Neuron (in vitro differentiated cells): ENCODE results near the gene TRPC4.

Experiments
- H2AFZ ChIP-seq: one replicate; pipeline ENCODE4 v1.6.1; 2013; ENCODE audit warnings: low read depth, mild to moderate bottlenecking, inconsistent platforms, low read length, moderate library complexity
- H3K27me3 ChIP-seq: one replicate; pipeline ENCODE4 v1.6.1; 2013; ENCODE audit warnings: low read length; ENCODE audit not compliant: insufficient read depth
- H3K36me3 ChIP-seq: one replicate; pipeline ENCODE4 v1.6.1; 2013; ENCODE audit warnings: low read length; ENCODE audit not compliant: insufficient read depth
- H3K4me1 ChIP-seq: one replicate; pipeline ENCODE4 v1.6.1; 2013; ENCODE audit warnings: low read length; ENCODE audit not compliant: insufficient read depth
- H3K4me3 ChIP-seq: 2 replicates; pipeline ENCODE4 v1.5.1; 2013; ENCODE audit warnings: mild to moderate bottlenecking, low read length, moderate library complexity
- H3K9me3 ChIP-seq: one replicate; pipeline ENCODE4 v1.6.1; 2013; ENCODE audit warnings: low read length

The TRPC4 gene

GRCh38 chr13:37748913-37749312, 120.7 kb downstream of the TRPC4 start:
- no peak overlapping the region for H3K4me3 ChIP-seq
- no peak overlapping the region for H2AFZ ChIP-seq
- no peaks in the 10 kb centered on the region for H3K4me1 ChIP-seq
- H3K27me3 ChIP-seq = no peaks in the 10 kb centered on the region
- H3K36me3 ChIP-seq = no peaks in the 10 kb centered on the region
- H3K9me3 ChIP-seq = peaks cover 2% of the 10 kb centered on the region

GRCh38 chr13:37747071-37747612, 122.4 kb downstream of the TRPC4 start:
- no peaks in the 10 kb centered on the region for H3K4me1 ChIP-seq
- H3K27me3 ChIP-seq = no peaks in the 10 kb centered on the region
- H3K4me3 ChIP-seq = no peak overlapping the region
- peaks cover 2% of the 10 kb centered on the region for H3K9me3 ChIP-seq
- no peaks in the 10 kb centered on the region for H3K36me3 ChIP-seq
- H2AFZ ChIP-seq = no peak overlapping the region

GRCh38 chr13:37741536-37741935, 128.0 kb downstream of the TRPC4 start:
- no peaks in the 10 kb centered on the region for H3K27me3 ChIP-seq
- no peak overlapping the region for H2AFZ ChIP-seq
- H3K36me3 ChIP-seq = no peaks in the 10 kb centered on the region
- no peaks in the 10 kb centered on the region for H3K9me3 ChIP-seq
- H3K4me1 ChIP-seq = peaks cover 19% of the 10 kb centered on the region
- no peak overlapping the region for H3K4me3 ChIP-seq

- Histone ChIP-seq H3K4me3 (no peak overlapping the region), H3K9me3 (peaks cover 2% of the 10 kb centered on the region), H3K36me3 (no peaks in the 10 kb centered on the region), H3K27me3 (no peaks in the 10 kb centered on the region), H2AFZ (no peak overlapping the region), H3K4me1 (peaks cover 38% of the 10 kb centered on the region)
These were observed 133.5 kb downstream of the TRPC4 start for GRCh38 chr13:37736045-37736444.

GRCh38 chr13:37735293-37735692, 134.3 kb downstream of the TRPC4 start:
- Histone ChIP-seq H3K4me1 (peaks cover 30% of the 10 kb centered on the region), H3K9me3 (peaks cover 2% of the 10 kb centered on the region), H3K36me3 (no peaks in the 10 kb centered on the region), H2AFZ (no peak overlapping the region), H3K4me3 (no peak overlapping the region), H3K27me3 (no peaks in the 10 kb centered on the region)

- Histone ChIP-seq H3K4me3 (no peak overlapping the region), H3K4me1 (peaks cover 9% of the 10 kb centered on the region), H3K9me3 (peaks cover 2% of the 10 kb centered on the region), H3K27me3 (no peaks in the 10 kb centered on the region), H3K36me3 (no peaks in the 10 kb centered on the region), H2AFZ (no peak overlapping the region)
These were observed 139.7 kb downstream of the TRPC4 start for GRCh38 chr13:37729876-37730275.

- Histone ChIP-seq H2AFZ (no peak overlapping the region), H3K9me3 (no peaks in the 10 kb centered on the region), H3K4me1 (no peaks in the 10 kb centered on the region), H3K4me3 (no peak overlapping the region), H3K36me3 (no peaks in the 10 kb centered on the region), H3K27me3 (no peaks in the 10 kb centered on the region)
These were observed 153.0 kb downstream of the TRPC4 start for GRCh38 chr13:37716420-37717195.

GRCh38 chr13:37715606-37716015, 154.0 kb downstream of the TRPC4 start:
- Histone ChIP-seq H3K9me3 (no peaks in the 10 kb centered on the region), H2AFZ (no peak overlapping the region)

GRCh38 chr13:37709318-37709717, 160.3 kb downstream of the TRPC4 start:
- no peak overlapping the region for H3K4me3 ChIP-seq
- no peaks in the 10 kb centered on the region for H3K27me3 ChIP-seq
- H3K9me3 ChIP-seq = no peaks in the 10 kb centered on the region
- no peak overlapping the region for H2AFZ ChIP-seq
- H3K4me1 ChIP-seq = no peaks in the 10 kb centered on the region
- no peaks in the 10 kb centered on the region for H3K36me3 ChIP-seq

More at GRCh38 chr13:37715606-37716015, 154.0 kb downstream of the TRPC4 start:
- H3K27me3 ChIP-seq = no peaks in the 10 kb centered on the region
- no peaks in the 10 kb centered on the region for H3K36me3 ChIP-seq
- no peaks in the 10 kb centered on the region for H3K4me1 ChIP-seq
- no peak overlapping the region for H3K4me3 ChIP-seq

GRCh38 chr13:37707739-37708500, 161.7 kb downstream of the TRPC4 start:
- H3K9me3 ChIP-seq = no peaks in the 10 kb centered on the region

GRCh38 chr13:37706041-37706440, 163.5 kb downstream of the TRPC4 start:
- Histone ChIP-seq H3K4me3 (no peak overlapping the region), H3K9me3 (no peaks in the 10 kb centered on the region), H3K4me1 (no peaks in the 10 kb centered on the region), H3K27me3 (no peaks in the 10 kb centered on the region), H3K36me3 (no peaks in the 10 kb centered on the region), H2AFZ (no peak overlapping the region)

More at GRCh38 chr13:37707739-37708500, 161.7 kb downstream of the TRPC4 start:
- Histone ChIP-seq H3K4me1 (no peaks in the 10 kb centered on the region), H2AFZ (no peak overlapping the region), H3K27me3 (no peaks in the 10 kb centered on the region), H3K36me3 (no peaks in the 10 kb centered on the region), H3K4me3 (no peak overlapping the region)

GRCh38 chr13:37701972-37702371, 167.6 kb downstream of the TRPC4 start:
- Histone ChIP-seq H3K9me3 (no peaks in the 10 kb centered on the region), H3K4me3 (no peak overlapping the region)

GRCh38 chr13:37701306-37701705, 168.3 kb downstream of the TRPC4 start:
- H3K36me3 ChIP-seq = no peaks in the 10 kb centered on the region
- no peaks in the 10 kb centered on the region for H3K4me1 ChIP-seq
- no peak overlapping the region for H3K4me3 ChIP-seq
- H3K9me3 ChIP-seq = no peaks in the 10 kb centered on the region
- H3K27me3 ChIP-seq = no peaks in the 10 kb centered on the region
- H2AFZ ChIP-seq = no peak overlapping the region

More at GRCh38 chr13:37701972-37702371, 167.6 kb downstream of the TRPC4 start:
- Histone ChIP-seq H3K27me3 (no peaks in the 10 kb centered on the region), H3K4me1 (no peaks in the 10 kb centered on the region), H2AFZ (no peak overlapping the region), H3K36me3 (no peaks in the 10 kb centered on the region)
